DOHH2 (cell line): ENCODE measurements around the gene MYCN.
"Not testable (repeated sequence)": the region's sequence is repeated elsewhere in the genome, so short reads cannot be mapped to it uniquely, and the experiment has no call there.

Source experiments
- H3F3A ChIP-seq: fragments of 200-600 bp; sonication (generic), shearing (Covaris generic); 2 replicates; pipeline ENCODE4 v1.6.0; 2016; ENCODE audit warnings: antibody characterized with exemption, mild to moderate bottlenecking; ENCODE audit not compliant: control insufficient read depth, insufficient read depth
- H3K27ac ChIP-seq: fragments of 200-600 bp; sonication (generic); 2 replicates; pipeline ENCODE4 v1.5.1; 2014; ENCODE audit warnings: low read depth, mild to moderate bottlenecking, low read length, moderate library complexity
- H3K27me3 ChIP-seq: fragments of 200-600 bp; sonication (generic); 2 replicates; pipeline ENCODE4 v1.6.1; 2014; ENCODE audit warnings: mild to moderate bottlenecking, low read length, mixed read lengths; ENCODE audit not compliant: control insufficient read depth
- H3K36me3 ChIP-seq: fragments of 200-600 bp; sonication (generic); 2 replicates; pipeline ENCODE4 v1.6.1; 2014; ENCODE audit warnings: mild to moderate bottlenecking, low read length, moderate library complexity, mixed read lengths; ENCODE audit not compliant: control insufficient read depth
- H3K4me1 ChIP-seq: fragments of 200-600 bp; sonication (generic); 2 replicates; pipeline ENCODE4 v1.6.1; 2014; ENCODE audit warnings: mild to moderate bottlenecking, low read length, mixed read lengths; ENCODE audit not compliant: control insufficient read depth
- H3K4me2 ChIP-seq: fragments of 200-600 bp; sonication (generic); 2 replicates; pipeline ENCODE4 v1.6.0; 2014; ENCODE audit warnings: mild to moderate bottlenecking, low read length, moderate library complexity
- H3K4me3 ChIP-seq: fragments of 200-600 bp; sonication (generic); 2 replicates; pipeline ENCODE4 v1.5.1; 2014; ENCODE audit warnings: mild to moderate bottlenecking, low read length, mixed read lengths
- H3K79me2 ChIP-seq: fragments of 200-600 bp; sonication (generic); 2 replicates; pipeline ENCODE4 v1.6.1; 2014; ENCODE audit warnings: mild to moderate bottlenecking, low read length, mixed read lengths; ENCODE audit not compliant: control insufficient read depth
- H3K9me2 ChIP-seq: fragments of 200-600 bp; sonication (generic); replicated peaks from 2 replicates; pipeline ENCODE4 v1.6.1; 2014; ENCODE audit warnings: mild to moderate bottlenecking, low read length, mixed read lengths; ENCODE audit not compliant: control insufficient read depth
- H3K9me3 ChIP-seq: fragments of 200-600 bp; sonication (generic); 2 replicates; pipeline ENCODE4 v1.6.1; 2014; ENCODE audit warnings: antibody characterized with exemption, low read length, mixed read lengths; ENCODE audit not compliant: control insufficient read depth, insufficient read depth
- H4K20me1 ChIP-seq: fragments of 200-600 bp; sonication (generic); 2 replicates; pipeline ENCODE4 v1.6.0; 2014; ENCODE audit warnings: low read depth, mild to moderate bottlenecking, antibody characterized with exemption, low read length, moderate library complexity; ENCODE audit not compliant: control insufficient read depth, insufficient read depth
- EZH2phosphoT487 ChIP-seq: fragments of 200-600 bp; sonication (generic); IDR thresholded peaks from 2 replicates; pipeline ENCODE4 v1.6.1; 2017; ENCODE audit warnings: borderline replicate concordance, mild to moderate bottlenecking, antibody characterized with exemption, low read length, moderate library complexity, mixed read lengths
- TF ChIP-seq, protein P1 (sequence below): fragments of 200-600 bp; sonication (generic); IDR thresholded peaks from one replicate; pipeline ENCODE4 v1.5.1; 2014; ENCODE audit warnings: antibody characterized with exemption, mild to moderate bottlenecking, low read depth, low read length; ENCODE audit not compliant: poor library complexity, severe bottlenecking

MYCN gene

GRCh38 chr2:15959331-15960153, 19.2 kb downstream of the MYCN start:
- no peaks in the 10 kb centered on the region for H3K9me2 ChIP-seq
- no peaks in the 10 kb centered on the region for H3F3A ChIP-seq
- no peaks in the 10 kb centered on the region for H3K36me3 ChIP-seq
- H3K4me2 ChIP-seq: no peak overlapping the region
- no peaks in the 10 kb centered on the region for H4K20me1 ChIP-seq
- no peak overlapping the region for H3K27ac ChIP-seq
- H3K27me3 ChIP-seq: no peaks in the 10 kb centered on the region
- TF ChIP-seq, protein P1, sequence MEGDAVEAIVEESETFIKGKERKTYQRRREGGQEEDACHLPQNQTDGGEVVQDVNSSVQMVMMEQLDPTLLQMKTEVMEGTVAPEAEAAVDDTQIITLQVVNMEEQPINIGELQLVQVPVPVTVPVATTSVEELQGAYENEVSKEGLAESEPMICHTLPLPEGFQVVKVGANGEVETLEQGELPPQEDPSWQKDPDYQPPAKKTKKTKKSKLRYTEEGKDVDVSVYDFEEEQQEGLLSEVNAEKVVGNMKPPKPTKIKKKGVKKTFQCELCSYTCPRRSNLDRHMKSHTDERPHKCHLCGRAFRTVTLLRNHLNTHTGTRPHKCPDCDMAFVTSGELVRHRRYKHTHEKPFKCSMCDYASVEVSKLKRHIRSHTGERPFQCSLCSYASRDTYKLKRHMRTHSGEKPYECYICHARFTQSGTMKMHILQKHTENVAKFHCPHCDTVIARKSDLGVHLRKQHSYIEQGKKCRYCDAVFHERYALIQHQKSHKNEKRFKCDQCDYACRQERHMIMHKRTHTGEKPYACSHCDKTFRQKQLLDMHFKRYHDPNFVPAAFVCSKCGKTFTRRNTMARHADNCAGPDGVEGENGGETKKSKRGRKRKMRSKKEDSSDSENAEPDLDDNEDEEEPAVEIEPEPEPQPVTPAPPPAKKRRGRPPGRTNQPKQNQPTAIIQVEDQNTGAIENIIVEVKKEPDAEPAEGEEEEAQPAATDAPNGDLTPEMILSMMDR: no peak
- no peak for TF ChIP-seq EZH2phosphoT487
- H3K9me3 ChIP-seq: no peaks in the 10 kb centered on the region
- H3K79me2 ChIP-seq: no peaks in the 10 kb centered on the region
- no peaks in the 10 kb centered on the region for H3K4me1 ChIP-seq
- no peak overlapping the region for H3K4me3 ChIP-seq

- not testable (repeated sequence) for H3K9me2 ChIP-seq, H3K9me3 ChIP-seq, H3K27ac ChIP-seq, H3K4me1 ChIP-seq, H4K20me1 ChIP-seq, H3F3A ChIP-seq, H3K79me2 ChIP-seq, H3K27me3 ChIP-seq, H3K4me3 ChIP-seq, H3K4me2 ChIP-seq, H3K36me3 ChIP-seq
These were observed 19.8 kb downstream of the MYCN start for GRCh38 chr2:15960154-15960520.

- H3K36me3 ChIP-seq, H3K9me2 ChIP-seq, H3K27ac ChIP-seq, H3K4me3 ChIP-seq, H3K4me2 ChIP-seq, H3K9me3 ChIP-seq, H3F3A ChIP-seq, H3K4me1 ChIP-seq, H3K27me3 ChIP-seq, H3K79me2 ChIP-seq, H4K20me1 ChIP-seq: not testable (repeated sequence)
These were observed 23.0 kb downstream of the MYCN start for GRCh38 chr2:15963109-15963976.

DNA sequence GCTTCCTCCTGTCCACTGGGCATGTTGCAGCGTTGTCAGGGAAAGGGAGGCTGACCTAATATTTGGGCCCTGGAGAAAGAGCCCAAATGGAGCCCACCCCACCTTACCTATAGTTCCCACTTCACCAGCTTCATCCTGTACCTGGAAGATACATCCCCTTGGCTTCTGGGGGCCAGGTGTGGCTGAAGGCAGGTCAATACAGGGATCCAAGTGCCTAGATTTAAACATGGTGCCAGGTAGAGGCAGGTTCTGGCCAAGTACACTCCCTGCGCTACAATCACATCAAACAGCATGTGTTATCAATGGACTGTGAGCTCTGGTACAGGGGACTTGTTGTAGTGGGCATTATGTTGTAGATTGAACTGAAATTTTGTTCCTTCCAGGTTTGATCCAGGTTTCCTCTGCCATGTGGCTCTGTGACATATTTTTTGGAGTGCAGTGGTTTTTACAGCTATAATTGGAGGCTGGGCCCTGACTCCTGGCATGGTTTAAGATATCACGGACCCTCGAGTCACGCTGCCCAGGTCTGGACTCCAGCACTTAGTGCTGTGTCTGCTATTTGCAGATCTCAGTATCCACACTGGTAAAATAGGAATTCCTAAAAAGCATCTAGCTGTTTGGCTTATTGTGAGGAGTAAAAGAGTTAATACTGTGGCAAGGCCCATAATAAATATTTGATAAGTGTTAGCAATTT, 23.8 kb downstream of the MYCN start:
- Histone ChIP-seq H3F3A (no peaks in the 10 kb centered on the region), H3K4me2 (no peak overlapping the region), H3K27me3 (no peaks in the 10 kb centered on the region), H3K4me1 (no peaks in the 10 kb centered on the region), H3K27ac (no peak overlapping the region), H3K4me3 (no peak overlapping the region), H3K9me2 (no peaks in the 10 kb centered on the region), H3K36me3 (no peaks in the 10 kb centered on the region), H4K20me1 (no peaks in the 10 kb centered on the region), H3K9me3 (no peaks in the 10 kb centered on the region), H3K79me2 (no peaks in the 10 kb centered on the region)
- no peak for TF ChIP-seq EZH2phosphoT487
- TF ChIP-seq, protein P1: no peak
